ENCODE results near the gene RASSF4.

Gene RASSF4

DNA sequence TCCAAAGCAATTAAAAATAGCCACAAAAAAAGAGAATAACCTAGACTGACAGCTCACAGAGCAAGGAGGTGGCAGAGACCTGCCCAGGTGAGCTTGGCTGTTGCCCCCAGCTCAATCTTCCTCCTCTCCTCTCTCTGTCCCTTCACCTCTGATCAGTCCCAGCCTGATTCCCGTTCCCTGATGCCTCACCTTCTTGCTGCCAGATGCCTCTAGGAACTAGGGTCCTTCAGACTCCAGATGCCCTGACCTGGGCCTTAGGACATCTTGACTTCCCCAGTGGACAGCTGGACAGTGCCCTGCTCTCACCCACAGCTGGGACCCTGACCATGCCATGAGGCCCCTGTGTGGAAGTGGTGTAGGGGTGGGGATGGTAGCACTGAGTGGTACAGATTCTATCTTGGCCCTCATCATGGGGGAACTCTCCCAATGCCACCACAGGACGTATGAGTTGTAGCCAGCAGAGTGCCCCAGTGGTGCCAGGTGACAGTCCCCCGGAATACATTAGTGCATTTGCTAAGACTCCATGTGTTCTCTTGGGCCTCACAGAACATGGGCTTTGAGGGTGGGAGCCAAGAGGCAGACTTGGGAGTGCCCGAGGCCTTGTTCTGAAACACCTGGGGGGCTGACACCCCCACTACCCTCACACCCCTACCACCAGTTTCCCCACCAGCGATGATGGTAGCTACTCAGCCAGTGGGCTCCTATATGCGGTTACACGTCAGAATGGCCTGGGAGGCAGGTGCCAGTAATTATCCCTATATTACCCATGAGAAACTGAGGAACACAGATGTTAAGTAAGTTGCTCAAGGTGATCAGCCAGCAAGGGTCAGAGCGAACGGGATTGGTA lies 17.0 kb downstream of the RASSF4 start:
- no peak for DNase-seq (ENCODE audit: low read depth in 2 of 2)

DNA sequence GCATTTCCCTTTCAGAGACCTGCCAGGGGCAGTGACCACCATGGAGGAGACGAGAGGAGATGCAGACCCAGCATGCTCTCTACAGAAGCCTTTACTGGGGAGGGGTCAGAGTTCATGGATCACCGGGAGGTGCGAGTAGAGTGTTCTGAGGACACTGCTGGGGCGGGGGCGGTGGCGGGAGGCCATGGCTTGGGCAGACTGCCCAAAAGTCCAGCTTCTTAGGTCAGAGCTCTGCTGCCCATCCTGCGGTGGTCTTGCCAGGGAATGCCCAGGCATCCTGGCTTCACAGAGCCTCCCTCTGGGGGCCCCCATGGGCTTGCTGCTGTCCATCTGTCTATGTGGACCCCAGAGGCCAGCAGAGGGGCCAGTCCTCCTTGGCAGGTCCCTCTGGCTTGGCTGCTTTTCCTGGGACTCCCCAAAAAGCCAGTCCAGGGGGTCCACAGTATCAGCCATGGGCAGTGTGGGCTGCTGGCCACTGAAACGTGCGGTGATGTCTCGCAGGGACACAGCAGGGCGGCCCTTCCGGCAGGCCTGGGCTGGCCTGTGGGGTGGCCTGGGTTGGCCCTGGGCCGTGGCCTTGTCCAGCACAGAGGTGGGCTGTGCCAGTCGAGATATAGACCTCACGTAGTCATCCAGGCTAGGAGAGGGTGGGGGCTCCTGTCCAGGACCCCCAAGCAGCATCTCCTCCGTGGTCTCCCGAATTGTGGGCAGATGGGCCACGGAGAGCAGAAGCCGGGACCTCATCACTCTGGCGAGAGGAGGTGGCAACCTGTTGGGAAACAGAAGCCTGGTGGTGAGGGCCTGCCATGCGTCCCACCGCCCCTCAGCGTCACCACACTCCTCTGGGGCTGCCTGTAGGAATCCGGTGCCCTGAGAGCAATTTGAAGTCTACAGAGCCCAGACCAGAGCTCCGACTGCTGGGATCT lies 17.9 kb downstream of the RASSF4 start:
- DNase-seq (ENCODE audit: low read depth in 2 of 2), result no peak

DNA sequence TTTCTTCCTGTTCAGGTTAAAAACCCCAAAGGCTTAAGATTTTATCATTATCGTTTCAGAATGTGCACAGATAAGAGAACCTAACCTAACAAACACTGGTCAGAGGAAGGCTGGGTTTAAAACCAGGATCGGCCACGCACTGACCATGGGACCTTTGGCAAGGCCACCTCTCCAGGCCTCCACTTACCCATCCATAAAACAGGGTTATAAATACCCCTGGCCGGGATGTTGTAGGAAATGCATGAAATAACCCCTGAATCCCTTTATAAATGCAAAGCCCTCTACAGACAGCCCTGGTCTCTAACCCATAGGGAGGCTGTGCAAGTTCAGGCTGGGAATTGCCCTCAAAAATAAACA lies 18.6 kb downstream of the RASSF4 start:
- no peak for DNase-seq (ENCODE audit: low read depth in 2 of 2)

DNA sequence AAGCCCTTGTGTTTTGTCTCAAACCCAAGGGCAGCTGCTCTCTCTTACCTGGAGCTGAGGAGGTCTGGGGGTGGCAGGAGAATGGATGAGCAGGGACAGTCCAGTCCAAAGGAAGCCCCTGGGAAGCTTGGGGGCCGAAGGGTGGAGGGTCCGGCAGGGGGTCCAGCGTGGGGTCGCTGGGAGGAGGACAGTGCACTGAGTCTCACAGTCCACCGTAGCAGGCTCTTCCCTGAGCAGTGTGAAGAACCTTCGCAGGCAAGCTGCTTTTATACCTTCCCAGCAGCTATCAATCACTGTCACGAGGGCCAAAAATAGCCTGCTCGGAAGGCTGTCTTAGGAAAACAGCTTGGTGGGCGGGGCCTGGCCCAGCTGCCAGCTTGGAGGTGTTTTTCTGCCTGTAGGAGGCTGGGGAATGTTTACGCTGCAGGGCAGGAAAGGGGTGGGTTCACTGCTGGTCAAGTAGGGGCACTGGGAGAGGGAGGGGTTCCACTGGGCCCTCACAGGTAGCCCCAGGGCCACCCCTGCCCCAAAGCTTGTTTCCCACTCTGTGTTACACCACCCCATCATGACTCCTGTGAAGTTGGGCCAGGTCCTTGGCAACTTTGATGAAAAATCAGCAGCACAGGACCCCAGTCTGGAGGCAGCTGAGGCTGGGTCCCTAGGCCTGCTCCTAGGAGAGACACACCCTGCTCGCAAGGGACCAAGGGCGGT lies 19.1 kb downstream of the RASSF4 start, which contains the start of gene DEPP1:
Gene DEPP1 (minus strand): TSS at position 240 of the 711 bp plus-strand sequence. CDS start 779 bp downstream, outside the sequence.
- no peak for DNase-seq (ENCODE audit: low read depth in 2 of 2)

DNA sequence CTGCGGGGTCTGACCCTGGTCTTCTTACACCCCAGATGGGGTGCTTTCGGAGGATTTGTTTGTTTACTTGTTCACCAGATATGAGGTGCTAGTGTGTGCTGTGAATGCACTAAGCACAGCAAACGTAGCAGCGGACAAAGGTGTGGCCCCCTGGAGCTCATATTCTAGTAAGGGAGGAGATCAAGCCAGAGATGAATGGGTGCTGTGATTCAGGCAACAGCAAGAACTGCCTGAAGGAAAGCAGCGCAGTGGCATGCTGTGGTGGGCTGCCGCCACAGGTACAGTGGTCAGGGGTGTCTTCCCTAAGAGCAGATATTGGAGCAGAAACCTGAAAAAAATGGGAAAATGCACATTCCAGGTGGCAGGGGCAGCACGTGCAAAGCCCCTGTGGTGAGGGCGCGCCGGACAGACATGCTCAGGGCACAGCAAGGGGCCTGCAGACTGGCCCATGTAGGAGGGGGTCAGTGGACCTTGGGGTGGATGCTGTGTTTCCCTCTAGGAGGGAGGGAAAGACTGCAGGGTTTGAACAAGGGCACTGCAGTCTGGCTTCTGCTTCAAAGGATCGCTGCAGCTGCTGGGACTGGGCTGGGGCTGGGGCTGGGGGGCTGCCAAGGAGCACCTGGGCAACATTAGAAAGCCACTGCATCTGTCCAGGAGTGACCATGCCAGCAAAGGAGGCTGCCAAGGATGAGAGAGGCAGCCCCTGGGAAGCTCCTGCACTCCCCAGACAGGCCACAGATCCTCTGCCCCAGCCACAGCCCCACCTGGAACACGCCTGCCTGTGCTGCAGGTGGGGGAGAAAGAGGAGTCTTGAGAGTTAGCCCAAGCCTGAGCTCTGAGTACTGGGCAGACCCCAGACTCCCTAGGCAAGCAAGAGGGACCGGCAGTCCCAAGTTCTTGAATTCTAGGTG lies 19.9 kb downstream of the RASSF4 start:
- no peak for DNase-seq (ENCODE audit: low read depth in 2 of 2)

DNA sequence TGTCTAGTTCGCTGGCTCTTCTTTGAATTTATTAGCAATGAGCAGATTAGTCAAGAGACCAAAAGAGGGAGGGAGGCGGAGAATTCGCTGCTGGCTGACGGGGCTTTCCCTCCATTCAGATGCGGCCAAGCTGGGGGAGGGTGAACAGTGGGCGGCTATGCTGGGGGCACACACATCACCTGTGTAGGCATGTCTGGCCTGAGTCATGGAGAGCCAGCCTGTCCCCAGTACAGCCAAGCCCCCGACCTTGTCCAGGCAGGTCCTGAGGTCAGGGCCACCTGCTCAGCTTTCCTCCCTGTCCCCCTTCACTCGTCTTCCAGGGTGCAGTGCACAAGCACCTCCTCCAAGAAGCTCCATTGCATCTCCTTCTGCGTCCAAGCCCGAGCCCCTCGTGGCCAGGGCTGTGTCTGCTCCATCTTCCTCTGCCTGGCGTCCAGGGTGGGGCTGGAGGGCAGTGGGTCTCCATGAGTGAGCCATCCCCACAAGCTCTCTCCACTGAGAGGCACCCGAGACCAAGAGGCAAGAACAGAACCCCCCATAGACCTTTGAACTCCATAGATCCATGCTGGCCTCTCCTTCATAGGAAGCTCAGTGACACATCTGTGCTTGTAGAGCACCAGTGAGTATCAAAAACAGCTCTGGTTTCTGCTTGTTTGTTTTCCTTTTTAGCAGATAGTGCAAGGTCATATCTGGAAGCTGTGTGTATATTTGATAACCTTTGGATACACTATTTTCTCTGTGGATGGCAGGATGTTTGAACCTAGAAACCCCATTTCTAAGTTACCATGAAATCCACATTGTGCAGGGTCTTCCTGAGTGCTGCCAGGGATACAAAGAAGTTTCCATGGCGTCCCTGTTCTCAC lies 20.9 kb downstream of the RASSF4 start:
- no peak for DNase-seq (ENCODE audit: low read depth in 2 of 2)

DNA sequence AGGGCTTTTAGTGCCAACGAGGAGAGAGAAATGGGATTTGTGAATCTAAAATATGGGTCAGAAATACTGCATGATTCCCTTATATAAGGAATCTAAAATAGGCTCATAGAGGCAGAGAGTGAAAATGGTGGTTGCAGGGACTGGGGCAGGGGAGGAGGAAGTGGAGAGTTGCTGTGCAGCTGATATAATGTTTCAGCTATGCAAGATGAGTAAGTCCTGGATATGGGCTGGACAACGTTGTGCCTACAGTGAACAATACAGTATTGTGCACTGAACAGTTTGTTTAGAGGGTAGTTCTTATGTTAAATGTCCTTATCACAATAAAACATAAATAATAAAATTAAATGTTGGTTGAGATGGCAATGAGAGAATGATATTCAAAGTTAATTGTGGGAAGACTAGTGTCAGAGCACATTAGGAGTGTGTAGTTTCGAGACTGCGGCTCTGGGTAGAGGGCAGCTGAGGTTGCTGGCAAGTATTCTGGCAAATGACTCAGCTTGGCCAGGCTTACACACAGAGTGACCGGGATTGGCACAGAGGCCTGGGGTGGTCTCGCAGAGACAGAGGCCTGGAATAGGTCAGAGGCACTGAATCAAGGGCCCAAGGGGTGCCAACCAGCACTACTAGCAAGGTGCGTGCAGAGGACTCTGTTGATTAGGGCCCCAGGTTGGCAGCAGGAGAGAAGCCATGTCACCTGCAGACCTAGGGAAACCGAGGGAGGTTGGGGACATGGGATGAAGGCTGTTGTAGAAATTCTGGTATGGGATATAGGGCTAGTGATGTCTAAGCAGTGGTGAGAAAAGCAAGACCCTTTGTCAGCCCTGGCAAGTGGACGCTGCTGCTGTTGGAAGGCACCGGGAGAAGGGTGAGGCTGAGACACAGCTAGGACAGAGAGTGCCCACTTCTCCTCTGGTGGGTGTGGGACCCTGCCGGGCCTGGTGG lies 21.8 kb downstream of the RASSF4 start:
- no peak for DNase-seq (ENCODE audit: low read depth in 2 of 2)

DNA sequence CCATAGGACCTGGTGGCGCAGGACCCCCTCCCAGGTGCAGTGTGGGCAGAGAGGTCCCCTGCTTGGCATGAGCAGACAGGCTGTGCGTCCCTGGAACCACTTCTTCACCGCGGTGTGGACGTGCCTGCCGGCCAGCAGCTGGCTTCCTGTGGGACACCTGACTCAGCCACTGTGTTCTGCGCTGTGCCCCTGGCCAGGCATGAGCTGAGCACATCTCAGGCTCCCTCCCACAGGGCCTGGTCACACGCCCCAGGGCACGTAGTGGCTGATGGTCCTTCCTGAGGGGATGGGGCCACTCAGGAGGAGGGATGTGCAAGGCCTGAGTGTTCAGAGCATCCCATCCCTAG lies 22.5 kb downstream of the RASSF4 start:
- no peak for DNase-seq (ENCODE audit: low read depth in 2 of 2)

DNA sequence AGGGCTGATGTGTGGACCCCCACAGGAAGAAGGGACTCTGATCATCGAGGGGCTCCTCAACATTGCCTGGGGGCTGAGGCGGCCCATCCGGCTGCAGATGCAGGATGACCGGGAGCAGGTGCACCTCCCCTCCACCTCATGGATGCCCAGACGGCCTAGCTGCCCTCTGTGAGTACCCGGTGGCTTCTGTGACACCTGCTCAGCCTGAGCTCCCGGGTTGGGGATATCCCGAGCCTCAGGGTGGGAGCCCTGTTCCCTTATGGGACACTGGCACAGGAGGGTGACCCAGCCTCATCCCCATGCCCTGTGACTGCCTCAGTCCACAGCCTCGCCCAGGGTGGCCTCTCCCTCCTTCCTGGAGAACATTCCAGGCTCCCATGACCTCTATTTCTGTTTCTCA lies 22.9 kb downstream of the RASSF4 start:
- DNase-seq (ENCODE audit: low read depth in 2 of 2), result no peak

DNA sequence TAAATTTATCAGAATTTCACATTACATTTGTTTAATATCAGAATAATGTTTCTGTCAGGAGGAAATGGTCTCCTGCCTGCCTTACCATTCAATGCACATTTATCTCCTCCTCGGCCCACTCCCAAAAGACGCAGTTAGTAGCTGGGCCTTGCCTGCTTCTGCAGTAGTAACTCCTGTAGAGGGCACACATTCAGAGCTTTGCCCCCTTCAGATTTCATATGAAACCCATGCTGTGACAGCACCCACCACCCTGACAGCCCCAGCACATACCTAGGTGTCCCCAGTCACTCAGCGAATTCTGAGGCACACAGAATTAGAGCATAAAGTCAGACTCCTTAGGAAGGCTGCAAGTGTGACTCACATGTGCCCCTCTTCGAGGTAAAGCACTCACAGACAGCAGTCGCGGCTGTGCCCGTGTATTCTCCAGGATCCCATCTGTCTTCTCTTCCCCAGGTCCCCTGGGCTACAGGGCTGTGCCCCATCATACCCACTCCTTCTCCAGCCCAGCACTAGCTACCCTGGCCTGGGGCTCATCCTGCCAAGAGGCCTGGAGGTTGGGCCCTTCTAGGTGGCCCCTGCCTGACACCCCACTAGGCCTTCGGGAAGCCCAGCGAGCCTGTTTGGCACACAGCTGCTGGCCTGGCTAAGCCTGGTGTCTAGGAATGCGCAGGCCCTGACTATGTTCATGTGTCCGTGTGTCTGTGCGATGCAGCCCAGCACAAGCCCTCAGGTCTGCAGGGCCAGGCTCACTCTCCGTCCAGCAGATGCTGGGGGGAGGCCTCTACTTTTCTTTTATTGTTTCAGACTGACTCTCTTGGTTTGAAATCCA lies 23.7 kb downstream of the RASSF4 start:
- no peak for DNase-seq (ENCODE audit: low read depth in 2 of 2)

DNA sequence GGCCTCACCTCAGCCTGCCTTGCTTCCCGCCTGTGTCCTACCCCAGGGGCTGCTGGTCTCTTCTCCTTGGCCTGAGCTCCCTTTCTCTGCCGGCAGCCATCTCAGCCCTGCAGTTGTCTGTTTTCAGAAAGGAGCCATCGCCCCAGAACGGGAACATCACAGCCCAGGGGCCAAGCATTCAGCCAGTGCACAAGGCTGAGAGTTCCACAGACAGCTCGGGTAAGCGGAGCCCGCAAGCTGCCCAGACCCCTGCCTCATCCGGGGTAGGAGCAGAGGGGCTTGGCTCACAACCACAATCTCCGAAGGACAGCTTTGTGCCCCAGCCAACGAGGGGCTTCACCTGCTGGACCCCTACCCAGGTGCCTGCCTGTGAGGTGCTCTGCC lies 24.3 kb downstream of the RASSF4 start:
- no peak for DNase-seq (ENCODE audit: low read depth in 2 of 2)

DNA sequence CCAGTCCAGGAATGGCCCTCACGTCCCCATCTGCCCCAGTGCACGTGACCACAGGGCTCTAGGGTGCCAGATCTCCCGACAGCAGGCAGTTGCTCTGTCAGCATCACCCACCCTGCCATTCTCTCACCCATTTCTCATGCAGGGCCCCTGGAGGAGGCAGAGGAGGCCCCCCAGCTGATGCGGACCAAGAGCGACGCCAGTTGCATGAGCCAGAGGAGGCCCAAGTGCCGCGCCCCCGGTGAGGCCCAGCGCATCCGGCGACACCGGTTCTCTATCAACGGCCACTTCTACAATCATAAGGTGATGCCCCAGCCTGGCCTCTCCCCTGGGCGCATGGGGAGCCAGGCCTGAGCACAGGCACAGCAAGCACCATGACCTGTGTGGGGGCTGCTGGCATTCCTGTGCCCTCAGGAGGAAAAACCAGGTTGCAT lies 25.1 kb downstream of the RASSF4 start:
- no peak for DNase-seq (ENCODE audit: low read depth in 2 of 2)

DNA sequence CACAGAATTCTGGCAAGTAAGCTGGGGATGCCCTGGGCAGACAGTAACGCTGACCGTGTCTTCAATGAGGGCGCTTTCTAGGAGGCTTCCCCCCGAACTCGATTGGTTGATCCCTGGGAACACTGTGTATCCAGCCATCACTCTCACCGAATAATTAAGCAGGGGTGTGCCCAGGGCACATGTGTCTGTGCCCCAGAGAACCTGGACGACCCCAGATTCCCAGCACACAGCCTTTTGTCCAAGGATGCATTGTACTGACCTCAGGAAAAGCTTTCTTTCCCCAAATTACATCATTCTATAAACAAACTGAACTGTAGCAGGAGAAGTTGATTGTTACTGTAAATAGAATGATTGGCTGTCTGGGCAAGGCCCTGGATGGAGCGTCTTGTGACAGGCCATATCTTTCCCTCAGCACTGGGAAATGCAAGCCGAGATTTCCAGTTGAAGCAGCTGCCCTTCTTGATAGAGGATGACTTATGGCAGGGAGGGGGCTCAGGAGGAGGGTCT lies 25.6 kb downstream of the RASSF4 start:
- DNase-seq (ENCODE audit: low read depth in 2 of 2), result no peak

DNA sequence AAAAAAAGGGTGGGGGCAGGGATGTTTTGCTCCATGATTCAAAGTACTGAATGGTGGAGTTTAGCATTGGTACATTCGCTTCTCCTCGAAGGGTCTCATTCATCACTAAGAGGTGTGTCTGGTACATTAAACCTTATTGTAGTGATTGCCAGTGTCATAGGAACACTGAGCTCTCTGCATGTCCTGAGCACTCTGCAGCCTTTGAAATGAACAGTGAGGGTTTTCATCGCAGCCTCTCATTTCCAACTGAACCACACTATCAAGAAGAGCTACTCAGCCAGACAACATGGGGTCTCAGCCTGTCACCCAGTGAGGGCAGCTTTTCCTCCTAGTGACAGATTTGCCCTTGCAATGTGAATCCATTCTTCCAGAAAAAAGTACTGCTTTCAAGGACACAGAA lies 26.6 kb downstream of the RASSF4 start:
- no peak for DNase-seq (ENCODE audit: low read depth in 2 of 2)

DNA sequence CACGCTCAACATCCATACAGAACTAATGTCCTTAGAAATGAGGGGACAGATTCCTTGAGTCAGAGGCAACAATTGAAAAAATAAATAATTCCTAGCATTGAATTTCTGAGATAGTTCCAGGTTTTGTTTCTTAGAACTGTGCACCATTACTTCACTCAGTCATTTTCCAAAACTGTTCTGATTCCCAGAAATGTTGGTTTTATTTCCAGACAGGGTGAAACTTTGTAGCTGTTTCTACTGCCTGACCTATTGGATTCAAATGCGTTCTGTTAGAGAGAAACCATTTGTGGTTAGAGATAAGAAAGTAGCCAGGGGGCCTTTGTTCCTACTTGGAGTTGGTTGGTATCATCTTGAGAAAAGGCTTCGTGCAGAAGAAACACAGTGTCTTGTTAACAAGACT lies 27.1 kb downstream of the RASSF4 start:
- no peak for DNase-seq (ENCODE audit: low read depth in 2 of 2)

DNA sequence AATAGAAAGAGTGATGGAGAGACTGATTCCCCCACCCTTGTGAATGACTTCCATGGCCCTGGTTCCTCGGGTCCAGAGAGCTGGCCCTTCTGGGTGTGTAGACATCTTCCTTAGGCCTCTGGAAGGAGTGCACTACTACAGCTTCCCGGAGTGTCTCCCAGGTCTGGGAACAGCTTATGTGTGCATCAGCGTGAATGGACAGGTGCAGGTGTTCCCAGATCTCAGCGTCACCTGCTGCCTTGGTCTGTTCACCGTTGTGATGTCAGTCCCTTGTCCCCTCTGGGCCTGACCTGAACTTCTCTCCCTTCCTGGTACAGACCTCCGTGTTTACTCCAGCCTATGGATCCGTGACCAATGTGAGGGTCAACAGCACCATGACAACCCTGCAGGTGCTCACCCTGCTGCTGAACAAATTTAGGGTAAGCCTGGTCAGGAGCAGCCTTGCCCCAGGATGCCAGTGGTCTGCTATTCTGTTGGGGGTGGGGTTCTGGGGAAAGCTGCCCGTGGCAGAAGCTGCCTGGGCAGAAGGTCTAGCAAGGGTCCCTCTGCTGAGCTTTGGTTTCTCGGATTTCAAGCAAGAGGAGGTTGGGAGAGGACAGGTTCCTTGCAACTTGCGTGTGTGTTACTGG lies 29.5 kb downstream of the RASSF4 start:
- DNase-seq (ENCODE audit: low read depth in 2 of 2), result no peak

DNA sequence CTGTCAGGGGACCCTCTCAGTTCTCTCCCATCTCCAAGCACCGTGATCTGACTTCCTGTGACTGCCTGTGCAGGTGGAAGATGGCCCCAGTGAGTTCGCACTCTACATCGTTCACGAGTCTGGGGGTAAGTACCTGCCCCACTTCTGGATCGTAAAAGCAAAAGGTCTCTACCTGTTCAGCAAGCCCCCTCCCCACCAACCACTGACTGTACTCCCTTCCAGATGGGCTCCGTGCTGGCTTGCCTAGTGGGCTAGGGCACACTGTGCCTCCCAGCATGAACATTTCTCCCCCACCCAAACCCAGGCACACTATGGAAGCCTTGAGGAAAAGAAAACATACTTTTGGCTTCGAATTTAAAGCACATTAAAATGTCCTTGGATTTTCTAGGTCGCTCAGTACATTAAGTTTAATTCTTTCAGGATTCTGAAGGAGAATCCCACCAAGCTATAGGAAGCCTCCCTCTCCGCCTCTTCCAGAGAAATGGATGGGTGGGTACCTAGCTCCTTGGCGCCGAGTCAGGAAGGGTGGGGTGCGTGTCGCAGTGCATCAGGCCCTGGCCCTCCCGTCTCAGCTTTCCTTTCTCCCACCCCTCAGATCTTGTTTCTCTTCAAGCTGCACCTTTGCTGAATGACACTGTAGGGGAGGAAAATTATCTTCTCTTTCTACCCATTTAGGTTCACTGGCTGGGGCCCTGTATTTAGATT lies 30.1 kb downstream of the RASSF4 start:
- no peak for DNase-seq (ENCODE audit: low read depth in 2 of 2)
